HepG2 (cell line): ENCODE measurements around the gene HSF4. TPM values are rescaled to one million over a fixed set of nuclear protein-coding genes. Genes with fewer than 3 reads are reported as not detected.

Source experiments
- CEBPZ ChIP-seq: IDR thresholded peaks from 2 replicates; pipeline ENCODE4 v1.6.1; 2012; ENCODE audit warnings: low read length, improper control_type of control experiment
- GLI4 ChIP-seq: sonication (generic); formaldehyde crosslinking; IDR thresholded peaks from 2 replicates; pipeline ENCODE4 v1.5.1; 2020; ENCODE audit warnings: missing genetic modification reagents, mild to moderate bottlenecking, moderate library complexity, borderline replicate concordance
- KDM1A ChIP-seq: IDR thresholded peaks from 2 replicates; pipeline ENCODE4 v1.6.1; 2016; ENCODE audit warnings: missing compliant biosample characterization
- NCOA1 ChIP-seq: sonication (generic); formaldehyde crosslinking; IDR thresholded peaks from 2 replicates; pipeline ENCODE4 v1.9.0; 2021; ENCODE audit warnings: missing genetic modification reagents
- NR2F1 ChIP-seq, 2 experiments: fragments of 450-650 bp in 1 of 2; formaldehyde crosslinking in 1 of 2; IDR thresholded peaks; 2 replicates each; pipeline versions ENCODE4 v1.5.0 to v1.6.1; 2016 to 2020; ENCODE audit warnings: mild to moderate bottlenecking in 1 of 2, missing compliant biosample characterization in 1 of 2, missing genetic modification reagents in 1 of 2, moderate library complexity in 1 of 2
- RNF219 ChIP-seq: sonication (generic); formaldehyde crosslinking; IDR thresholded peaks from 2 replicates; pipeline ENCODE4 v1.5.0; 2020; ENCODE audit warnings: mild to moderate bottlenecking, missing genetic modification reagents
- SIX1 ChIP-seq: sonication (generic); formaldehyde crosslinking; IDR thresholded peaks from 2 replicates; pipeline ENCODE4 v1.4.0; 2020; ENCODE audit warnings: missing genetic modification reagents, borderline replicate concordance
- TCF7 ChIP-seq: sonication (generic); IDR thresholded peaks from 2 replicates; pipeline ENCODE4 v1.6.1; 2016; ENCODE audit warnings: antibody characterized with exemption, low read depth
- TERF1 ChIP-seq: sonication (generic); formaldehyde crosslinking; IDR thresholded peaks from 2 replicates; pipeline ENCODE4 v1.8.0; 2022; ENCODE audit warnings: mild to moderate bottlenecking, missing genetic modification reagents, moderate library complexity
- TRAFD1 ChIP-seq: sonication (generic); formaldehyde crosslinking; IDR thresholded peaks from 2 replicates; pipeline ENCODE4 v1.5.1; 2020; ENCODE audit warnings: missing genetic modification reagents, mild to moderate bottlenecking, borderline replicate concordance
- U2AF2 ChIP-seq: fragments of 200-400 bp; formaldehyde crosslinking; IDR thresholded peaks from 2 replicates; pipeline ENCODE4 v1.6.1; 2017; ENCODE audit warnings: low read depth, mild to moderate bottlenecking, low read length
- ZBTB42 ChIP-seq: sonication (generic); formaldehyde crosslinking; IDR thresholded peaks from 2 replicates; pipeline ENCODE4 v1.5.0; 2020; ENCODE audit warnings: mild to moderate bottlenecking, missing genetic modification reagents
- ZKSCAN8 ChIP-seq: IDR thresholded peaks from 2 replicates; pipeline ENCODE4 v1.6.1; 2016; ENCODE audit warnings: borderline replicate concordance, missing genetic modification reagents, missing compliant biosample characterization
- ZNF275 ChIP-seq: sonication (generic); formaldehyde crosslinking; IDR thresholded peaks from 2 replicates; pipeline ENCODE4 v1.8.0; 2022; ENCODE audit warnings: missing genetic modification reagents, mild to moderate bottlenecking, inconsistent platforms, borderline replicate concordance
- ZNF343 ChIP-seq: sonication (generic); formaldehyde crosslinking; IDR thresholded peaks from 2 replicates; pipeline ENCODE4 v1.4.0; 2020; ENCODE audit warnings: mild to moderate bottlenecking, missing genetic modification reagents
- ZNF510 ChIP-seq: sonication (generic); formaldehyde crosslinking; IDR thresholded peaks from 2 replicates; pipeline ENCODE4 v1.4.0; 2020; ENCODE audit warnings: low read depth, mild to moderate bottlenecking, missing genetic modification reagents
- ZNF569 ChIP-seq: sonication (generic); formaldehyde crosslinking; IDR thresholded peaks from 2 replicates; pipeline ENCODE4 v1.5.0; 2020; ENCODE audit warnings: mild to moderate bottlenecking, missing genetic modification reagents, moderate library complexity, borderline replicate concordance
- ZNF709 ChIP-seq: sonication (generic); formaldehyde crosslinking; IDR thresholded peaks from 2 replicates; pipeline ENCODE4 v1.5.0; 2020; ENCODE audit warnings: mild to moderate bottlenecking, missing genetic modification reagents
- polyA plus RNA-seq, 8 experiments: library from polyadenylated mRNA; depleted of rRNA in 3 of 8; stranded (reverse) in 7 of 8; unstranded in 1 of 8; fragments of >200 nt; fragmentation: Illumina TruSeq in 4 of 8; extraction: Trizol in 4 of 8; gene quantifications; 2 replicates each; pipeline versions ENCODE4 v1.2.1 to v1.2.3, GENCODE V29; 2011 to 2016; ENCODE audit warnings: low read depth in 4 of 8, missing spikeins in 1 of 8, mixed read lengths in 1 of 8; ENCODE audit not compliant: insufficient read depth in 1 of 8
- total RNA-seq, 5 experiments: library from RNA; depleted of rRNA; stranded (reverse); fragments of >200 nt; fragmentation: Illumina TruSeq; extraction: Trizol; gene quantifications; 2 replicates each; pipeline ENCODE4 v1.2.3, GENCODE V29; 2016; ENCODE audit warnings: low read depth in 1 of 5

The HSF4 gene
- total and polyA plus RNA-seq, 2 of the 13 experiments (the other 11 are each of a cell fraction or from before 2014, with no cell fraction given), result 3.5 to 16.9 TPM

- TF ChIP-seq ZBTB42 (CRISPR knock-in tag) (no peak), SIX1 (no peak), TCF7 (no peak), GLI4 (CRISPR knock-in tag) (no peak), KDM1A (CRISPR knock-in tag) (peak; percentile 80; the same call in 1 of the 2 replicates), ZNF275 (CRISPR knock-in tag) (no peak), ZNF510 (CRISPR knock-in tag) (no peak), ZKSCAN8 (CRISPR knock-in tag) (no peak), TERF1 (CRISPR knock-in tag) (no peak), CEBPZ (no peak), ZNF343 (no peak), TRAFD1 (no peak), ZNF569 (CRISPR knock-in tag) (no peak), NR2F1 (CRISPR knock-in tag; IDR thresholded peaks at IDR 0.05) (no peak), NCOA1 (CRISPR knock-in tag) (no peak), RNF219 (no peak), U2AF2 (no peak), ZNF709 (CRISPR knock-in tag) (no peak)
Observed at GRCh38 chr16:67165121-67166078, 855 bp downstream of the HSF4 start (continued).
